Esophagus squamous epithelium (tissue), 4 donors: ENCODE measurements around the gene NRXN3.

Experiments used
- CTCF ChIP-seq, 6 experiments: fragments of 450-650 bp in 4 of 6; fragments of 200-600 bp in 2 of 6; sonication (generic) in 2 of 6; IDR thresholded peaks; one replicate each; pipeline ENCODE4 v1.5.1; 2016 to 2019; ENCODE audit warnings: antibody characterized with exemption in 6 of 6, mild to moderate bottlenecking in 4 of 6, moderate library complexity in 4 of 6
- POLR2A ChIP-seq, 4 donors: fragments of 450-650 bp; IDR thresholded peaks; one replicate each; pipeline ENCODE4 v1.6.1; 2017; ENCODE audit warnings: antibody characterized with exemption in 4 of 4, mild to moderate bottlenecking in 4 of 4, moderate library complexity in 3 of 4

- no peak for TF ChIP-seq CTCF (IDR thresholded peaks at IDR 0.05)
- TF ChIP-seq POLR2A (IDR thresholded peaks at IDR 0.05) = no peak
Measured at GRCh38 chr14:78122436-78122835, 47.7 kb upstream of the NRXN3 start.
